GM21367 (cell line): Measurements from ENCODE around the gene SLC44A3.

Experiments
- ATAC-seq: cut with Tn5 transposase; IDR thresholded peaks from one replicate; pipeline ENCODE4 v1.9.1; 2021; ENCODE audit not compliant: unreplicated experiment

SLC44A3 gene

GRCh38 chr1:94819945-94820746 lies at the start of gene SLC44A3:
Gene SLC44A3 (plus strand): TSS chr1:94820357. CDS start chr1:94820452, 95 bp downstream.
- no peak for ATAC-seq

GRCh38 chr1:94772230-94772641 lies 47.9 kb upstream of the SLC44A3 start:
- no peak for ATAC-seq

GRCh38 chr1:94772845-94773244 lies 47.3 kb upstream of the SLC44A3 start:
- no peak for ATAC-seq

- no peak for ATAC-seq
Measured at GRCh38 chr1:94773296-94773809, 46.8 kb upstream of the SLC44A3 start.

- ATAC-seq, result no peak
Measured at GRCh38 chr1:94773931-94774422, 46.2 kb upstream of the SLC44A3 start.

- ATAC-seq, result no peak
Measured at GRCh38 chr1:94776474-94776873, 43.7 kb upstream of the SLC44A3 start.

- ATAC-seq, result no peak
Measured at GRCh38 chr1:94777281-94777680, 42.9 kb upstream of the SLC44A3 start.

GRCh38 chr1:94778808-94779207 lies 41.3 kb upstream of the SLC44A3 start:
- no peak for ATAC-seq

- ATAC-seq, result no peak
Measured at GRCh38 chr1:94783342-94784189, 36.6 kb upstream of the SLC44A3 start.

GRCh38 chr1:94784190-94784515 lies 36.0 kb upstream of the SLC44A3 start:
- no peak for ATAC-seq

GRCh38 chr1:94787691-94788090 lies 32.5 kb upstream of the SLC44A3 start:
- ATAC-seq, result no peak

GRCh38 chr1:94790246-94790645 lies 29.9 kb upstream of the SLC44A3 start:
- no peak for ATAC-seq

- no peak for ATAC-seq
Measured at GRCh38 chr1:94790670-94791069, 29.5 kb upstream of the SLC44A3 start.

- ATAC-seq, result peak; percentile 99
Measured at GRCh38 chr1:94792473-94793295, 27.5 kb upstream of the SLC44A3 start.

GRCh38 chr1:94793296-94793656 lies 26.9 kb upstream of the SLC44A3 start:
- no peak for ATAC-seq

- no peak for ATAC-seq
Measured at GRCh38 chr1:94795434-94795833, 24.7 kb upstream of the SLC44A3 start.

GRCh38 chr1:94796266-94796665 lies 23.9 kb upstream of the SLC44A3 start:
- no peak for ATAC-seq

GRCh38 chr1:94797291-94797690 lies 22.9 kb upstream of the SLC44A3 start:
- no peak for ATAC-seq

GRCh38 chr1:94798054-94798453 lies 22.1 kb upstream of the SLC44A3 start:
- ATAC-seq, result no peak

GRCh38 chr1:94798462-94798861 lies 21.7 kb upstream of the SLC44A3 start:
- ATAC-seq, result no peak

GRCh38 chr1:94799206-94799605 lies 21.0 kb upstream of the SLC44A3 start:
- no peak for ATAC-seq
